NCI-H1417 treated with DMSO at 0.1 percent for 48 hours (cell line): Measurements from ENCODE around the gene ALOX5AP.

Source experiments
- DNase-seq: peaks from one replicate; lab custom pipeline; 2025; lab: John Stamatoyannopoulos, UW

ALOX5AP gene

GRCh38 chr13:30762643-30763042 lies 27.3 kb downstream of the ALOX5AP start:
- DNase-seq: no peak

DNA sequence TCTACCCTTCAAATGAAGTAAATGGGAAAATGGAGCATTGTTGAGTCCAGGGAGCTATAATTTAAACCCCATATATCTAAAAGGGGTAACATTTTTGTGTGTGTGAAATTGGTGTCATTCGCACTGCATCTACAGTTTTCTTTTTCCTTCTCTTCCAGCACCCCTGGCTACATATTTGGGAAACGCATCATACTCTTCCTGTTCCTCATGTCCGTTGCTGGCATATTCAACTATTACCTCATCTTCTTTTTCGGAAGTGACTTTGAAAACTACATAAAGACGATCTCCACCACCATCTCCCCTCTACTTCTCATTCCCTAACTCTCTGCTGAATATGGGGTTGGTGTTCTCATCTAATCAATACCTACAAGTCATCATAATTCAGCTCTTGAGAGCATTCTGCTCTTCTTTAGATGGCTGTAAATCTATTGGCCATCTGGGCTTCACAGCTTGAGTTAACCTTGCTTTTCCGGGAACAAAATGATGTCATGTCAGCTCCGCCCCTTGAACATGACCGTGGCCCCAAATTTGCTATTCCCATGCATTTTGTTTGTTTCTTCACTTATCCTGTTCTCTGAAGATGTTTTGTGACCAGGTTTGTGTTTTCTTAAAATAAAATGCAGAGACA lies 28.6 kb downstream of the ALOX5AP start:
- no peak for DNase-seq

- DNase-seq: no peak
Observed at GRCh38 chr13:30766231-30766630, 30.9 kb downstream of the ALOX5AP start.

- no peak for DNase-seq
Observed at GRCh38 chr13:30770929-30771328, 35.6 kb downstream of the ALOX5AP start.

DNA sequence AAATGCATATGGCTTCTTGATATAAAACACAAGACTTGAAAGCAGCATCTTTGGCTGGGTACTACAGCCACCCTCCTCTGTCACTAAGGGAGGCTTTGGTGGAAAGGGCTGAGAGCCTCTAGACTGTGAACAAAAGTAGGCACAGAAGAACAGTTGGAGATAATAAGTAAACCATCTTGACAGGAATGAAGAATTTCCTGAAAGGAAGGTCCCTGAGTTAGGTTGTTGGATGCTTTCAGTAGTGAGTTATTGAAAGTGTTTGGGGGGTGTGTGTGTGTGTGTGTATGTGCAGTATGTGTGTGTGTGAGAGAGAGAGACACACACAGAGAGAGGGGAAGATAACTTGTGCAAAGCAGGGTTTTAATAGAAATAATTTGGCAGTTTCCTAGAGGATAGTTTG lies 38.2 kb downstream of the ALOX5AP start:
- no peak for DNase-seq

DNA sequence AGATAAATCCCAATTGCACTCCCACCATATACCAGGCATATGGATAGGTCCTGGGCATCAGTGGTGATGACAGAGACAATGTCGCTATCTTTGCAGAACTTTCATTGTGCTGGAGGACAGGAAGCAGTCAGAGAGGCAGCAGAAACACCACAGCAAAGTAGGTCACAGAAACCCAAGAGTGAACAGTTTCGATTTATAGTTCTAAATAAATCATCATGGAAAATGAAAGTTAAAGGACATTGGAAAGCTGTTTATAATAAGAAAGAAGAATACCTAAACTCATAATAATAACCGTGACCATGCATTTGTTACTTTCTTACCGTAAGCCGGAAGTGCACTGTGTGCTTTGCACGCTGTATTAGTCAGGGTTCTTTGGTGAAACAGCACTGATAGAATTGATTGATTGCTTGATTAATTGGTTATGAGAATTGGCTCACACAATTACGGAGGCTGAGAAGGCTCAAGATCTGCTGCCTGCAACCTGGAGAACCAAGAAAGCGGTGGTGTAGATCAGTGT lies 38.9 kb downstream of the ALOX5AP start:
- no peak for DNase-seq

GRCh38 chr13:30776661-30777060 lies 41.3 kb downstream of the ALOX5AP start:
- DNase-seq: no peak

GRCh38 chr13:30779016-30779415 lies 43.7 kb downstream of the ALOX5AP start:
- DNase-seq: no peak

DNA sequence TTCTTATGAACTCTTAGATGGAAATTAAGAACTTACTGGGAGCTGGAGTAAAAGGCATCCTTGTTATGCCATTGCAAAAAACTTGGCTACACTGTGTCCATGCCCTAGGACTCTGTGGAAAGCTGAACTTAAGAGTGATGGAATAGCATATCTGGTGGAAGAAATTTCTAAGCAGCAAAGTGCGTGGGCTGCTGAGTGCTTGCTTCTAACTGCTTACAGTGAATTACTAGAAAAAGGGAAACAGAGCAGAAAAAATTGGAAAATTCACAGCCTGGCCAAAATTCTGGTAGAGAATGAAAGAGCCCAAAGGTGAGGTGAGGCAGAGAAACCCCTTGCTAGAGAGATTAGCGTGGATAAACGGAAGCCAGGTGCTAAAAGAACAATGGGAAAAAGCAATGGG lies 44.3 kb downstream of the ALOX5AP start:
- DNase-seq: no peak

DNA sequence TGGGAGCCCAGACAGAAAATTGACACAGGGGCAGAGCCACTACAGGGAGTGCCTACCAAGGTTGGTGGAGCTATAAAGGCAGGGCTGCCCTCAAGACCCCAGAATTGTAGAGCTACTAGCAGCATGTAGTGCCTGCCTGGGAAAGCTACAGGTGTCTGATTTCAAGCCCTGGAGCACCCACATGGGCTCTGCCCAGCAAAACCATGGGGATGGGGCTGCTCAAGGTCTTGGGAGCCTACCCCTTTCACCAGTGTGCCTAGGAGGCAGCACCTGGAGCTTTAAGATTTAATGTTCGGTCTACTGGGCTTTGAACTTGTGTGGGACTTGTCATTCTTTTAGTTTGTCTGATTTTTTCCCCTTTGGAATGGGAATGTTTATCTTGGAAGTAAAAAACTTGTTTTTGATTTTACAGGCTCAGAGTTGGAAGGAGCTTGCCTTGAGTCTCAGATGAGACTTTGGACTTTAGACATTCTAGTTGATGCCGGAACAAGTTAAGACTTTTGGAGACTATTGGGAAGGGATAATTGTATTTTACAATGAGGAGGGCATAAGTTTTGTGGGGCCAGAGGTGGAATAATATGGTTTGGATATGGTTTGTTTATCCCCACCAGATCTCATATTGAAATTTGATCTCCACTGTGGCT lies 45.1 kb downstream of the ALOX5AP start:
- DNase-seq: no peak

- no peak for DNase-seq
Observed at GRCh38 chr13:30785191-30785850, 50.0 kb downstream of the ALOX5AP start.

- no peak for DNase-seq
Observed at GRCh38 chr13:30786648-30787047, 51.3 kb downstream of the ALOX5AP start.

DNA sequence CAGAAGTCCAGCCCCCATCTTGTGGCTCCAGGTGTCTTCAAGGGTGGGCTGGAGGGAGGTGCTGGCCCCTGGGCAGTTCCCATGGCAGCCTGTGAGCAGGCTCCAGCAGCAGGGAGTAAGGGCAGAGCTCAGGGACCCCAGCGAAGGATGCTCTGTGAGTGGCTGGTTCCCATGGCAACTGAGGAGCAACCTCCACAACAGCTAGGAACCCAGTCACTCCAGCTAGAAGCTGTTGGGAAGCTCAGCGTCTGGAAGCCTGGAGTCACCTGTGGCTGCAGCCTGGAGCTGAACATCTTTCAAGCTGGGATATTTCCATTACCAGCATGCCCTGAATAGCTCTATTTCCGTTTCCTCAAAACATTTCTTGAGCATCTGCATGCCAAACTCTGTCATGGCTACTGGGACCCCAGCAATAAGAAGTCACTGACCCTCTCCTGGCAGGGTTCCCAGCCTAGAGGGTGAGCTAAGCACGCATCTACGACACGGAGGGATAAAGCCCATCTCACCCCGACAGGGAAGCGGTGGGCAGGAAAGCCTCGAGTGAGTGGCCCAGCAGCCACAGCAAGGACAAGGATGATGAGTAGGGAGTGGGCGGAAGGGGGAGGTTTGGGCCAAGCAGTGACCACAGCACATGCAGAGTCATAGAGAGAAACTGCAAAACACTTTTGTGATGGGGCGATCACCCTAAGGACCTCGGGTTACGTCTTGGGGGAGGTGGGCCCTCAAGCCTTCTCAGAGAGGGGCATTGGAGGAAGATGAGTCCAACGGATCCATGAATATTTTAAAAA lies 52.6 kb downstream of the ALOX5AP start:
- no peak for DNase-seq

DNA sequence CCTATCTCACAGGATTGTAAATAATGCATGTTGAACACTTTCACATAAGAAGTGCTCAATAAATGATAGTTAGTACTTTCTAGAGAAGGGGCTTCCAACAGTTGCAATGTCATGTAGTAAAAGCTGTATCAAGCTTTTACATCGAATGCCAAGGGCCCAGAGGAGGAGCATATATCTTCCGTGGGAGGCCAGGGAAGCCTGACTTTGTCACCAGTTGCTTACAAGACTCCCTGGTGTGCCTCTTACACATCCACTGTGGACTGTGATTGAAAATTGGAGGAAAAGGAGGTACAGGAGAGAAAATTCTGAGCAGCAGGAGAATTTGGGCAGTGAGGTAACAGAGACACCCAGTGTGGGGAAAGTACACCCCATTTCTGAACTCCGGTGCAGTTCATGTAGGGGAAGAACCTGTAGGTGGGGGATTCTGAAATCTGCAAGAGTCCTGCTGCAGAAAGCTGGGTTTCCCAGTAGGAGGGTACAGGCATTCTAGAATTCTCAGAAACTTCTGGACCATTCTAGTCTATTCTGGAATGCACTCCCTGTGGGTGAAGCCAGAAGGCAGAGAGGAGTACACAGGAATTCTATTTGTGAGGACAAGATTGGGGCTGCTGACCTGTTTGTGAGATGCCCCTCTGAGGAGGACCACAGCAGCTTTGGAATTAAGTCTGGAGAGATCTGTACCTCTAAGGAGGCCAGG lies 54.0 kb downstream of the ALOX5AP start:
- DNase-seq: no peak

GRCh38 chr13:30790592-30790991 lies 55.2 kb downstream of the ALOX5AP start:
- no peak for DNase-seq

GRCh38 chr13:30791354-30792001 lies 56.1 kb downstream of the ALOX5AP start:
- no peak for DNase-seq

- DNase-seq: no peak
Observed at GRCh38 chr13:30792285-30793000, 57.1 kb downstream of the ALOX5AP start.

DNA sequence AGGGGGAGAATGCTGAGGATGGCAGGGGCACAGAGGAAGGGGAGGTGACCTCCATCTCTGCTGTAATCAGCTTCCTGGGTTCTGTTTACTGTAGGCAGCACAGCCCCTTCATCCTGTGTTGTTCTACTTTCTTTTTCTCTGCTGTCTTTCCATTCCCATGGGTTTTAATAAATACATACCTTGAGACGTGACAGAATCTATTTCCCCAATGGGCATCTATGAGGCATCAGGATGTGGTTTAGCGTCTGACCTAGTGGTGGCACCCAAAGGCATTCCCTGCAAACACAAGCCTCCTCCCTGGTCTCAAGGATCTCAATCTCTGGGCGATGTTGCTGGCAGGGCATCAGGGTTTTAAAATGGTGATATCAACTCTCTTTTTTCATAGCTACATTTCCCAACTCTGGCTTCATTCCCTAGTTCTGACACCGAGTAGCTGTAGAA lies 60.8 kb downstream of the ALOX5AP start:
- DNase-seq: no peak

DNA sequence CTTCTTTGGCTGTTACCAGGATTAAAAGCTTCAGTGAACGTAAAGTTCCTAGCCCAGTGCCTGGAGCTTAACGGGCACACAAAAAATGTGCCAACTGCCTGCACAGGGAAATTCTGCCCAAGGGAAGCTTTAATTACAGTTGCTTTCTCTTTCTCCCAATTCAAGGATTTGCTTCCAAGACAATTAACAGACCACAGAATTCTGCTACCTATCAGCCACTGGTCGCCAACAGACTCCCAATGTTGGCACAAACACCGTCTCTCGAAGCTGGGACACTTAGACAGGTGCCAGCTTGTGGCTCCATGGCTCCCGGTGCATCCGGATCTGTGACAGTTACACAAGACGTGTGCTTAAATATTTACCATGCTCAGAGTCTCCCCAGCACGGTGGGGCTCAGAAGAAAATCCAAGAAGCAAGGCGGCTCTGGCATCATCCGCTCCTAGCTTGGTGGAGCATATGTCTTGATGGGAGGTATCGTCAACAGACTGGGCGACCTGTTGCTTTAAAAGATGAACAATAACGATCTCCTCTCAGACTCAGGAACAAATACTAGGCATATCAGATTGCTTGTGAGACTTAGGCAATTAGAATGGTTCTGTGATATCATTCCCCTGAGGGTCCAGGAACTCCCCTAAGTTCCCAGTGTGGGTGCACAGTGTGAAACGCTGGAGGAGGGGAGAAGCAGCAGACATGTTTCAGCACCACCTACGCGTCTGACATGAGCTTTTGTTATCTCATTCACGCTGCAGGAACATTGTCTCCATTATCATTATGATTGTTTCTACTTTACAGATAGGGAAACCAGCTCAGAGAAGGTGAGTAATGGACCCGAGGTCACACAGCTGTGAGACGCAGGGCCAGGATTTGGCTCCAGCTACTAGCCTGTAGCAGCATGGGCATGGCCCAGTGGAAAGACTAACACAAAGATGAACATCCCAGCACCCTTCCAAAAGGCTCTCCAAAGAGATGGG lies 61.6 kb downstream of the ALOX5AP start:
- DNase-seq: no peak
